SU-DHL-6 (cell line): Measurements from ENCODE around the gene CCSAP.

Source experiments
- H2AFZ ChIP-seq: fragments of 200-600 bp; sonication (generic); 2 replicates; pipeline ENCODE4 v1.6.1; 2014; ENCODE audit warnings: low read depth, mild to moderate bottlenecking, moderate library complexity, mixed read lengths, antibody characterized with exemption, low read length; ENCODE audit not compliant: severe bottlenecking
- H3F3A ChIP-seq: fragments of 200-600 bp; shearing (Covaris generic); 2 replicates; pipeline ENCODE4 v1.6.0; 2016; ENCODE audit warnings: antibody characterized with exemption, mild to moderate bottlenecking; ENCODE audit not compliant: insufficient read depth
- H3K27ac ChIP-seq: fragments of 200-600 bp; sonication (generic); 2 replicates; pipeline ENCODE4 v1.5.1; 2016; ENCODE audit warnings: low read depth, mild to moderate bottlenecking, low read length, moderate library complexity, mixed read lengths
- H3K27me3 ChIP-seq: fragments of 200-600 bp; sonication (generic), shearing (Covaris generic); 2 replicates; pipeline ENCODE4 v1.6.0; 2014; ENCODE audit warnings: mild to moderate bottlenecking, low read length
- H3K36me3 ChIP-seq: fragments of 200-600 bp; sonication (generic); 2 replicates; pipeline ENCODE4 v1.6.1; 2014; ENCODE audit warnings: mild to moderate bottlenecking, low read length, mixed read lengths
- H3K4me2 ChIP-seq: fragments of 300-600, 200-600 bp; shearing (Covaris generic), sonication (generic); 2 replicates; pipeline ENCODE4 v1.6.0; 2014; ENCODE audit warnings: low read length, low read depth, mild to moderate bottlenecking; ENCODE audit not compliant: poor library complexity, severe bottlenecking
- H3K4me3 ChIP-seq: fragments of 200-600 bp; sonication (generic); 2 replicates; pipeline ENCODE4 v1.5.1; 2014; ENCODE audit warnings: antibody characterized with exemption, low read length, mild to moderate bottlenecking, mixed read lengths; ENCODE audit not compliant: insufficient read depth, poor library complexity, severe bottlenecking
- H3K79me2 ChIP-seq: fragments of 200-600 bp; sonication (generic); 2 replicates; pipeline ENCODE4 v1.6.1; 2014; ENCODE audit warnings: mild to moderate bottlenecking, low read length, moderate library complexity; ENCODE audit not compliant: insufficient read depth
- H3K9ac ChIP-seq: fragments of 200-600 bp; sonication (generic); 2 replicates; pipeline ENCODE4 v1.7.0; 2014; ENCODE audit warnings: mild to moderate bottlenecking, low read length
- H3K9me2 ChIP-seq: fragments of 200-600 bp; sonication (generic); replicated peaks from 2 replicates; pipeline ENCODE4 v1.6.1; 2014; ENCODE audit warnings: low read length; ENCODE audit not compliant: insufficient read depth
- H3K9me3 ChIP-seq: fragments of 200-600 bp; sonication (generic); 2 replicates; pipeline ENCODE4 v1.6.1; 2014; ENCODE audit warnings: low read length, mixed read lengths; ENCODE audit not compliant: insufficient read depth
- H4K20me1 ChIP-seq: fragments of 200-600 bp; sonication (generic); 2 replicates; pipeline ENCODE4 v1.6.1; 2014; ENCODE audit warnings: low read depth, mild to moderate bottlenecking, antibody characterized with exemption, low read length, moderate library complexity, mixed read lengths
- CTCF ChIP-seq: fragments of 200-600 bp; sonication (generic); IDR thresholded peaks from one replicate; pipeline ENCODE4 v1.5.1; 2017; ENCODE audit warnings: antibody characterized with exemption, mild to moderate bottlenecking, low read length, moderate library complexity; ENCODE audit not compliant: insufficient read depth, poor library complexity, severe bottlenecking
- EZH2phosphoT487 ChIP-seq: fragments of 200-600 bp; sonication (generic), shearing (Covaris generic); conservative IDR thresholded peaks from 2 replicates; pipeline ENCODE4 v1.6.1; 2018; ENCODE audit warnings: mild to moderate bottlenecking, antibody characterized with exemption, low read length, moderate library complexity, mixed read lengths

The CCSAP gene

GRCh38 chr1:229371624-229372023 lies 28.8 kb upstream of the CCSAP start:
- H3K4me3 ChIP-seq, result no peak overlapping the region
- TF ChIP-seq EZH2phosphoT487 (no peak), CTCF (no peak)
- H3K27ac ChIP-seq, result no peak overlapping the region

GRCh38 chr1:229370601-229371021 lies 27.8 kb upstream of the CCSAP start:
- H3K9me2 ChIP-seq, result no peaks in the 10 kb centered on the region
- no peak overlapping the region for H3K4me2 ChIP-seq
- no peak overlapping the region for H3K27ac ChIP-seq
- H3K27me3 ChIP-seq, result no peaks in the 10 kb centered on the region
- H3K36me3 ChIP-seq, result no peaks in the 10 kb centered on the region
- TF ChIP-seq EZH2phosphoT487 (no peak), CTCF (no peak)
- H3K79me2 ChIP-seq, result no peaks in the 10 kb centered on the region
- H3K9me3 ChIP-seq, result no peaks in the 10 kb centered on the region; the same call in 1 of the 2 replicates
- no peaks in the 10 kb centered on the region for H3F3A ChIP-seq
- no peak overlapping the region for H3K4me3 ChIP-seq
- H4K20me1 ChIP-seq, result no peaks in the 10 kb centered on the region
- no peak overlapping the region for H3K9ac ChIP-seq
- no peak overlapping the region for H2AFZ ChIP-seq

More at GRCh38 chr1:229371624-229372023, 28.8 kb upstream of the CCSAP start:
- H3K9me2 ChIP-seq, result no peaks in the 10 kb centered on the region
- H2AFZ ChIP-seq, result no peak overlapping the region
- no peak overlapping the region for H3K4me2 ChIP-seq
- no peaks in the 10 kb centered on the region for H3F3A ChIP-seq
- no peaks in the 10 kb centered on the region for H4K20me1 ChIP-seq
- H3K79me2 ChIP-seq, result no peaks in the 10 kb centered on the region
- no peaks in the 10 kb centered on the region for H3K27me3 ChIP-seq
- H3K36me3 ChIP-seq, result no peaks in the 10 kb centered on the region
- no peaks in the 10 kb centered on the region for H3K9me3 ChIP-seq
- H3K9ac ChIP-seq, result no peak overlapping the region

- no peaks in the 10 kb centered on the region for H3K9me2 ChIP-seq
- H3F3A ChIP-seq, result no peaks in the 10 kb centered on the region
- no peak overlapping the region for H2AFZ ChIP-seq
- no peaks in the 10 kb centered on the region for H3K27me3 ChIP-seq
- H3K9ac ChIP-seq, result no peak overlapping the region
- no peak for TF ChIP-seq CTCF
- no peak for TF ChIP-seq EZH2phosphoT487
- H3K36me3 ChIP-seq, result no peaks in the 10 kb centered on the region
- H3K9me3 ChIP-seq, result no peaks in the 10 kb centered on the region; the same call in 1 of the 2 replicates
- no peak overlapping the region for H3K27ac ChIP-seq
- no peak overlapping the region for H3K4me3 ChIP-seq
- no peaks in the 10 kb centered on the region for H4K20me1 ChIP-seq
- H3K4me2 ChIP-seq, result no peak overlapping the region
- no peaks in the 10 kb centered on the region for H3K79me2 ChIP-seq
These were observed 25.5 kb upstream of the CCSAP start for GRCh38 chr1:229368347-229368746.
